ENCODE data around the gene OTULIN.
A peak's percentile ranks its signal among the peaks of the same experiment; 100 is the strongest.

OTULIN gene

GRCh38 chr5:14671414-14671813 is 6.9 kb downstream of the OTULIN start (continued):
- TF ChIP-seq ZNF623 (tag by site-specific recombination; IDR thresholded peaks at IDR 0.05) = no peak
- TF ChIP-seq, protein P1, sequence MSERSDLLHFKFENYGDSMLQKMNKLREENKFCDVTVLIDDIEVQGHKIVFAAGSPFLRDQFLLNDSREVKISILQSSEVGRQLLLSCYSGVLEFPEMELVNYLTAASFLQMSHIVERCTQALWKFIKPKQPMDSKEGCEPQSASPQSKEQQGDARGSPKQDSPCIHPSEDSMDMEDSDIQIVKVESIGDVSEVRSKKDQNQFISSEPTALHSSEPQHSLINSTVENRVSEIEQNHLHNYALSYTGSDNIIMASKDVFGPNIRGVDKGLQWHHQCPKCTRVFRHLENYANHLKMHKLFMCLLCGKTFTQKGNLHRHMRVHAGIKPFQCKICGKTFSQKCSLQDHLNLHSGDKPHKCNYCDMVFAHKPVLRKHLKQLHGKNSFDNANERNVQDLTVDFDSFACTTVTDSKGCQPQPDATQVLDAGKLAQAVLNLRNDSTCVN (tag by site-specific recombination; optimal IDR thresholded peaks at IDR 0.05) = no peak
- no peak for TF ChIP-seq KLF16 (tag by site-specific recombination; IDR thresholded peaks at IDR 0.05)
- TF ChIP-seq ZEB2 (tag by site-specific recombination; IDR thresholded peaks at IDR 0.05) = peak; percentile 45; the same call in 1 of the 2 replicates
- TF ChIP-seq ZBTB6 (tag by site-specific recombination; IDR thresholded peaks at IDR 0.05) = no peak
- TF ChIP-seq MYNN (tag by site-specific recombination; IDR thresholded peaks at IDR 0.05; ENCODE audit: borderline replicate concordance) = no peak
- no peak for TF ChIP-seq ZNF747 (tag by site-specific recombination; IDR thresholded peaks at IDR 0.05)
- no peak for TF ChIP-seq ZNF548 (tag by site-specific recombination; IDR thresholded peaks at IDR 0.05)
- TF ChIP-seq ZNF664 (tag by site-specific recombination; IDR thresholded peaks at IDR 0.05) = no peak
- TF ChIP-seq ZNF423 (tag by site-specific recombination; IDR thresholded peaks at IDR 0.05) = no peak
- TF ChIP-seq PRDM4 (tag by site-specific recombination; IDR thresholded peaks at IDR 0.05) = no peak
- 0 out of 2 replicates have a peak, but pooled peaks have one; percentile 27 for TF ChIP-seq MZF1 (tag by site-specific recombination; IDR thresholded peaks at IDR 0.05; ENCODE audit: borderline replicate concordance)
- no peak; the same call in 1 of the 2 replicates for TF ChIP-seq ZBTB8A (tag by site-specific recombination; IDR thresholded peaks at IDR 0.05)
- TF ChIP-seq KLF9 (tag by site-specific recombination; IDR thresholded peaks at IDR 0.05; ENCODE audit: low read depth) = no peak
- no peak for TF ChIP-seq ZNF266 (tag by site-specific recombination; IDR thresholded peaks at IDR 0.05; ENCODE audit: low read depth)
- no peak for TF ChIP-seq HOXD13 (CRISPR knock-in tag; IDR thresholded peaks at IDR 0.05; ENCODE audit: borderline replicate concordance)
- no peak for TF ChIP-seq KLF1 (tag by site-specific recombination; IDR thresholded peaks at IDR 0.05)
- no peak for TF ChIP-seq ZNF561 (tag by site-specific recombination; IDR thresholded peaks at IDR 0.05; ENCODE audit: borderline replicate concordance)
- peak; percentile 98 for TF ChIP-seq PRDM1 (tag by site-specific recombination; IDR thresholded peaks at IDR 0.05)
- no peak for TF ChIP-seq ZNF514 (tag by site-specific recombination; IDR thresholded peaks at IDR 0.05)
- peak; percentile 46; the same call in 1 of the 2 replicates for TF ChIP-seq TCF7L2 (IDR thresholded peaks at IDR 0.05; ENCODE audit: borderline replicate concordance, low read depth, low read length)
- no peak for TF ChIP-seq OSR2 (tag by site-specific recombination; IDR thresholded peaks at IDR 0.05)
- TF ChIP-seq REPIN1 (tag by site-specific recombination; IDR thresholded peaks at IDR 0.05; ENCODE audit: low read depth) = no peak
- TF ChIP-seq ZNF394 (tag by site-specific recombination; IDR thresholded peaks at IDR 0.05; ENCODE audit: borderline replicate concordance) = no peak
- TF ChIP-seq ZNF350 (tag by site-specific recombination; IDR thresholded peaks at IDR 0.05) = no peak
- no peak for TF ChIP-seq ZNF555 (tag by site-specific recombination; conservative IDR thresholded peaks at IDR 0.05)
- no peak for TF ChIP-seq ZFHX2 (tag by site-specific recombination; conservative IDR thresholded peaks at IDR 0.05)
- TF ChIP-seq ATF2 (tag by site-specific recombination; IDR thresholded peaks at IDR 0.05; ENCODE audit: low read depth) = peak; percentile 97
- no peak for TF ChIP-seq ZNF133 (tag by site-specific recombination; IDR thresholded peaks at IDR 0.05)
- no peak for TF ChIP-seq REST (tag by site-specific recombination; IDR thresholded peaks at IDR 0.05)
- TF ChIP-seq ZNF600 (tag by site-specific recombination; IDR thresholded peaks at IDR 0.05) = 0 out of 2 replicates have a peak, but pooled peaks have one; percentile 21
- TF ChIP-seq HOXC10 (CRISPR knock-in tag; IDR thresholded peaks at IDR 0.05) = no peak
- TF ChIP-seq KLF7 (tag by site-specific recombination; IDR thresholded peaks at IDR 0.05; ENCODE audit: borderline replicate concordance) = no peak
